Activated CD8-positive, alpha-beta memory T cell treated with anti-CD3 and anti-CD28 coated beads for 24 hours (primary cell): ENCODE data around the gene NDEL1.
A peak's percentile ranks its signal among the peaks of the same experiment; 100 is the strongest.

Source experiments
- DNase-seq: peaks from one replicate; pipeline ENCODE4 v3.0.0-alpha.2; 2020

NDEL1 gene

GRCh38 chr17:8459107-8459506 is 23.4 kb downstream of the NDEL1 start:
- DNase-seq, result no peak

DNA sequence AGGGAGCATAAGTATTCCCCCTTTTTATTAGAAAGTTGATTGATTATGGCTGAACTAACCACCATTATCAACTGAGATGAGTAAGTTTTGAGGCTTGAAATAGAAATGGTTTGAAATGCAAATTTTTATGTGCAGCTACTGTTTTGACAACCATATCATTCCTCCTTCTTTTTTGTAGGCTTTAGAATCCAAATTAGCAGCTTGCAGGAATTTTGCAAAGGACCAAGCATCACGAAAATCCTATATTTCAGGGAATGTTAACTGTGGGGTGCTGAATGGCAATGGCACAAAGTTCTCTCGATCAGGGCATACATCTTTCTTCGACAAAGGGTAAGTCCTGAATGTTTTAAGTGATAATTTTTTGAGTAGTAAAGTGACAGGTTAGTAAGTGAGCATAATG is 24.1 kb downstream of the NDEL1 start:
- DNase-seq, result no peak

DNA sequence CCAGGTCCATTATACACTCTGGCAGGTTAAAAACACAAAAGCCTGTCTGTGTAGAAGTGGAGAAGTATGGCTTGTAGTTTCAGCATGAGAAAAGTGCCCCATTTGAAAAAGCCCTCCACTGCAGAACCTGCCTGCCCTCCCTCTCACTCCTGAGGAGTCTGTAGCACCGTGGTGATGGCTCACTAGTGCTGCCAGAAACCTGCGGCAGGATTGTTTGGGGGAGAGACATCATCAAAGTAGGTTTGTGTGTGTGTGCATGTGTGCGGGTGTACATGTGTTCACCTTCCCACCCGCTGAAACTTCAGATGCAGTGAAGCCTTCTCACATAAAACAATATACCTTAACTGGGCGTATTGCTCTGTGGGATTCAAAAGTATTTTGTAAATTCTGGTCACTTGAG is 26.9 kb downstream of the NDEL1 start:
- no peak for DNase-seq

- DNase-seq, result no peak
Measured at GRCh38 chr17:8463099-8463498, 27.4 kb downstream of the NDEL1 start.

DNA sequence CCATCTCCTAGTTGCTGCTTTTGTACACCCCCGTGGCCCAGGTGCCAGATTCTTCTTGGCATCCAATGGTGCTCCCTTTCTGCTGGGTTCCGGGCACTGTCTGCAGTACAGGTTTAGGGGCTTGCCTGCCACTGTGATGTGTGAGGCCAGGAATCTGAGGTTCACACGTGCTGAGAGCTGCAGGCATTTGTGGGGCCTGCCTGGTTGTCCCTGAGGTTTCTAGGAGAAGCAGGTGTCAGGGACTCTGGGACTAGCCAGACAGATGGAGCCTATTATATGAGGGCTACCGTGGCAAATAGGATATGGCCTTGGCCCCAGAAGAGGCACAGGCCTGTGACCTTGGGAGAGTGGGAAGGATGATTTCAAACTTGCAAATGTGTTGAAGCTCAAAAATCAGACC is 29.3 kb downstream of the NDEL1 start:
- DNase-seq, result no peak

DNA sequence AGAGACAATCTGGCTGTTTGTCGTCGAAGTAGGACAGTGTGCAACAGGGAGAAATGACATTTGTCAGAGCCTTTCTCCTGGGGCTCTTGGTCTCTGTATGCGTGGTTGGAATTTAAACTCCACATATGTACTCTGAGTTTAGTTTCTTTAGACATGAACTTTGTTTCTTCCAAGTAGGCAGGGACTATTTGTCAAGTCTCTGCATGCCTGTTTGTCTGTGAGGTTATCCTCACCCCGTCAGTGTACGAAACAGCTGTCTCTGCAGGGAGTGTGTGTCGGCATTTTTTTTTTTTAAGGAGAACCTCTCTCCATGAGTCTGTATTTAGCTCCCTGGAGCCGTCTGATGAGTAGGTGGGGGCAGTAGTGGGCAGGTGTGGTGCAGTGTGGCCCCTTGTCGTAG is 29.7 kb downstream of the NDEL1 start:
- no peak for DNase-seq

- DNase-seq, result no peak
Measured at GRCh38 chr17:8465759-8466158, 30.1 kb downstream of the NDEL1 start.

DNA sequence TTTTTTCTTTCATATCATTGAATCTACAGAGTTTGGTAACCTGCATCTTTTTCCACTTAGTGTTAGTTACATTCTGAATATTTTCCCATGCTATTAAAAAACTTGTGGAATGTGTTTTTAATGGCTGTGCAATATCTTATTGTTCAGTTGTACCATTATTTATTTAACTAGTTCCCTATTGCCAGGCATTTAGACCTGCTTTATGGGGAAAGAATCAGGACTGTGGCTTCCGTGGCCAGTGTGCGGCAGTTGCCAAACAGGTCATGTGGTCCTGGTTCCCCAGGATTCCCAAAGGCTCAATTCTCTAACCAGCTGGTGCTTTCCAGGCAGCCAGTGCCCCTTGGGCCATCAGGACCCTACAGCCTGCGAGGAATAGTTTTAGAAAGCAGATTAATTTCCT is 30.8 kb downstream of the NDEL1 start:
- no peak for DNase-seq

DNA sequence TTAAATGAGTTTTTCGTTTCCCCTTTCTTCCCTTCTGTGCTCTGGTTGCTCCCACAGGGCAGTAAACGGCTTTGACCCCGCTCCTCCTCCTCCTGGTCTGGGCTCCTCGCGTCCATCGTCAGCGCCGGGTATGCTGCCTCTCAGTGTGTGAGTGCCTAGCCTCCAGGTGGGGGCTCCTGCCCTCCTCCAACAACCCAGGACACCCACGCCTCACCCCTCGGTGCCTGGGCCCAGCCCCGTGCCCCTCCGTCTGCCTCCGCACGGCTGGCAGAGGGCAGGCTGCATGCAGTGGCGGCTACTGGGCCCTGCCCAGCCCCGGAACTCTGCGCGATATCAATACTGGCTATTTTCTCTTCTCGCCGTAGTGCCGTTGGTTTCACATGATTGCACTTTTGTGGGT is 31.2 kb downstream of the NDEL1 start:
- no peak for DNase-seq

GRCh38 chr17:8467527-8467926 is 31.8 kb downstream of the NDEL1 start:
- no peak for DNase-seq

- DNase-seq, result no peak
Measured at GRCh38 chr17:8468127-8468526, 32.4 kb downstream of the NDEL1 start.

GRCh38 chr17:8468980-8469379 is 33.3 kb downstream of the NDEL1 start:
- no peak for DNase-seq

DNA sequence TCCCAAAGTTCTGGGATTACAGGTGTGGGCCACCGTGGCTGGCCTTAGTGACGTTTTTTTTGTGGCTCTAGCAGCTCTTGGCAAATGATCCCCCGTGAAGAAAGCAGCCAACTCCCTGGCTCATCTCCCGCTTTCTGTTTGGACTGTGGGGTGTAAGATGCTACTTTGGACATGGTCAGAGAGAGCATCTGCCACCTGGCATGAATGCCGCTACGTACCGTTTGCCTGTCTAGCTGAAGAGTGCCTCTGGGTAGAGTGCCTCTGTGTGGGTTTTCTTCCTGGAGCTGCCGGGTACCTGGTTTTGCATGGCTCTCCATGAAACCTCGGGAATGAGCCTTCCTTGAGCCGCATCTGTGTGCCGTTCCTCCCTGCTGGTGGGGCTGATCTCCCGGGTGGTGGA is 34.3 kb downstream of the NDEL1 start:
- no peak for DNase-seq

GRCh38 chr17:8470447-8471047 is 34.9 kb downstream of the NDEL1 start:
- no peak for DNase-seq

GRCh38 chr17:8472663-8473062 is 37.0 kb downstream of the NDEL1 start:
- DNase-seq, result peak; percentile 28

GRCh38 chr17:8473451-8474192 is 37.9 kb downstream of the NDEL1 start:
- DNase-seq, result peak; percentile 41

GRCh38 chr17:8474826-8475225 is 39.1 kb downstream of the NDEL1 start:
- DNase-seq, result peak; percentile 47

DNA sequence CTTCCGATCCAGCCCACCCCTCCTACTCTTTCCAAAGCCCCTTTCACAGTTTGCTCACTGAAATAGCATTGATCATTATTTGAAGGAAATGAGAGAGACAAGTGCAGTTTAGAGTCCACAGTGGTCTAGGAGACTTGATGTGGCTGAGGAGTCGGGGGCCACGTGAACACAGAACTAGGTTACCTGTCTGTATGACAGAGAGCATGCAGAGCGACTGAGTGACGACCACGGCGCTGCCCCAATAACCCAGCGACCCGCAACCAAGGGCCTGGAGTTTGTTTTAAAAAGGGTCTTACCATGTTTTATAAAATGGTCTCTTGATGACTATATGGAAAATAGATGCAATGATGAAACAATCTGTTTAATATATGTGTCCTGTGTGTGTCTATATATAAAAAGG is 39.5 kb downstream of the NDEL1 start:
- peak; percentile 41 for DNase-seq

GRCh38 chr17:8475781-8476180 is 40.1 kb downstream of the NDEL1 start:
- DNase-seq, result peak; percentile 33

DNA sequence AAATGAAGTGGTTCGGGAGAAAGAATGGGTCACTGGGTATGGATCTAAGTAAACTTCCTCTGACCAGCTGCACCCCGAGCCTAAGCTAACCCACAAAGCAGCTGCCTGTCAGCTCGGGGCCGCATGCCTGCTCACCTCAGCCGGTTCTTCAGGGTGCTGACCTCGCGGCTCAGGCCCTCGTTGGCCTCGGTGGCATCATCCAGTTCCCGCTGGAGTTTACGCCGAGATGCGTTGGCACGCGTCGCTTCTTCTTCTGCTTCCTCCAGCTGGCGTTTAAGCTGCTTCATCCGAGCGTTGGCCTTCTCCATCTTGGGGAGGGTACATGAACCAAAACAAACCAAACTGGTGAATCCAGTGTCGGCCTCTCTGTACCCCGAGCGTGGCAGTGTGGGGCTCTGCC is 41.1 kb downstream of the NDEL1 start:
- DNase-seq, result peak; percentile 35

DNA sequence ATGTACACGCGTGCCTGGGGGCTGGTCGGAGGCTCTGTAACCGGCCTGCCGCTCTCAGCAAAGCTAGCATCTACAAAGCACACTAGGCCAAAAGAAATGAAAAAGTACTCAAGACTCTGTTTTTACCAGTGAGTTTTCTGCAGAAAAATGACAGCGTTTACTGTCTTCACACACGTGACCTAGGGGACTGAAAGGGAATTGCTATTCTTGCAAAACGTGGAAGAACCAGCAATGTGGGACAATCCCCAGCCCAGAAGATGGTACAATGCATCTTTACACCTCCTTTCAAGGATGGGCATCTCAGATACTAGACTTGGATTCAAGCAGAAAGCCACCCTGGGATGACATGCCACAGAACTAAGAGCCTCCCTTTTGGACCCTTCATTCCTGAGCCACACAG is 41.5 kb downstream of the NDEL1 start:
- no peak for DNase-seq

DNA sequence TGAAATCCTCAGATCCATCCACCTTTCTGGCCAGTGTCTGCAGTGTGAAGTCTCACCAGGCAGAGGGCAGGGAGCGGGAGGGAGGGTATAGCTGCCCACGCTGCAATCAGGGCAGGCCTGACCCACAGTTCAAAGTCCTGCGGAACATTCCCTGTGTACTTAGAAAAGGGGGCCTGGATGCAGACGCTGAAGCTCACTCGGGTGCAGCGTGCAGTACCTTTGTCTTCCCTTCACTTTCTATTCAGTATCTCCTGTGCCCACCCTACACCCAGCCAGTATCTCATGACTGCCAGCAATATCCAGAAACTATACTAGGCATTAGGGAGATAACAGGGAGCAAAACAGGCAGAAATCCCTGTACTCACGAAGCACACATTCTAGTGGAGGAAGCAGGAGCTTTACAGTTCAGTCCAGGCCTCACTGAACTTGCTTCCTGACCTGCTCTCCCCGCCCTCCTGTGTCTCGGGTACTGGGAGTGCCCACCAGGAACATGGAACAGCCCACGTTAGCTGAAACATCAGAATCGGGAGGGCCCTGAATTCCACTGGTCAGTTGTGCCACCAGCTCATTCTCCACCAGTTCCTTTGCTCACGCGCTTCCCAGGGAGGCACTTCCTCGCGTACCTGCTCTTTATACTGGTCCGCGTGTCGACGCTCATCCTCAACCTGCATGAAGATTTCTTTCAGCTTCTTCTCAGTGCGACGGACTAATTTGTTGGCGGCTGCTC is 42.2 kb downstream of the NDEL1 start:
- no peak for DNase-seq

DNA sequence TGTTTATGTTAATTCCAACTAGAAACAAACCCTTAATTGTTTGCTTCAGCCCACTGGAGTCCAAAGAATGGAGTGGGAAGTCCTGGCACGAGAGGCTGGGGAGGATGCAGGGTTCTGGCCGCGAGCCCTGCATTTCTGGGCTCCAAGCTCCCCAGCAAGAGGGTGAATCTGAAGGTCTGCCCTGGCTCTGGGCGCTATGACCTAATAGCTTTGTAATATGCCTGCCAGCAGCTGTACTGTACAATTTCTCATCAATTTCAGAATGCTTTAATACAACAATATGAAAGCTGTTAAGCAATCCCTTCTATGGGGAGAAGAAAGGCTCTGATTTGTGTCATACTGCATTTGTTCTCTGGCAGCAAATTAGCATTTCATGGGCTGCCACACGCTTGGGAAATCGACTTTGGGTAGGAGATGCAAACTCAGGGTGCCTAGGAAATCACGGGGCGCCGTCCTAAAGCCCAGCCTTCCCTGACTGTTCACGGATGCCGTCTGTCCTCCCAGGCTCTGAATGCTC is 43.8 kb downstream of the NDEL1 start:
- DNase-seq, result no peak
